WTC11 (cell line): ENCODE measurements around the gene SMPDL3A.

Experiments
- AFF4 ChIP-seq: sonication (generic); formaldehyde crosslinking; IDR thresholded peaks from 2 replicates; pipeline ENCODE4 v1.8.1; 2023; ENCODE audit warnings: mild to moderate bottlenecking, missing genetic modification reagents, borderline replicate concordance
- CTCF ChIP-seq: fragments of 200-600 bp; IDR thresholded peaks from 2 replicates; pipeline ENCODE4 v1.8.0; 2022; ENCODE audit warnings: antibody characterized with exemption
- E2F5 ChIP-seq: sonication (generic); formaldehyde crosslinking; IDR thresholded peaks from 2 replicates; pipeline ENCODE4 v1.8.1; 2022; ENCODE audit warnings: mild to moderate bottlenecking, moderate library complexity, missing genetic modification reagents
- ESRRA ChIP-seq: sonication (generic); formaldehyde crosslinking; IDR thresholded peaks from 2 replicates; pipeline ENCODE4 v1.8.1; 2022; ENCODE audit warnings: mild to moderate bottlenecking, missing genetic modification reagents, borderline replicate concordance
- IRF1 ChIP-seq: sonication (generic); formaldehyde crosslinking; IDR thresholded peaks from 2 replicates; pipeline ENCODE4 v1.8.0; 2023; ENCODE audit warnings: missing genetic modification reagents
- MAX ChIP-seq: sonication (generic); formaldehyde crosslinking; IDR thresholded peaks from 2 replicates; pipeline ENCODE4 v1.8.0; 2022; ENCODE audit warnings: mild to moderate bottlenecking, missing genetic modification reagents
- NR3C1 ChIP-seq: sonication (generic); formaldehyde crosslinking; conservative IDR thresholded peaks from 2 replicates; pipeline ENCODE4 v1.8.1; 2023; ENCODE audit warnings: low read depth, mild to moderate bottlenecking, missing genetic modification reagents
- PREB ChIP-seq: sonication (generic); formaldehyde crosslinking; IDR thresholded peaks from 2 replicates; pipeline ENCODE4 v1.8.1; 2022; ENCODE audit warnings: mild to moderate bottlenecking, missing genetic modification reagents, moderate library complexity, borderline replicate concordance
- TEAD4 ChIP-seq: sonication (generic); formaldehyde crosslinking; IDR thresholded peaks from 2 replicates; pipeline ENCODE4 v1.8.0; 2022; ENCODE audit warnings: mild to moderate bottlenecking, missing genetic modification reagents
- USF2 ChIP-seq: sonication (generic); formaldehyde crosslinking; IDR thresholded peaks from 2 replicates; pipeline ENCODE4 v1.8.1; 2023; ENCODE audit warnings: mild to moderate bottlenecking, missing genetic modification reagents, moderate library complexity
- ZNF232 ChIP-seq: sonication (generic); formaldehyde crosslinking; IDR thresholded peaks from 2 replicates; pipeline ENCODE4 v1.8.0; 2022; ENCODE audit warnings: mild to moderate bottlenecking, missing genetic modification reagents
- ZSCAN18 ChIP-seq: fragments of 250-450 bp; sonication (Bioruptor Pico); IDR thresholded peaks from 2 replicates; pipeline ENCODE4 v2.1.2; 2022; ENCODE audit warnings: mild to moderate bottlenecking, moderate library complexity

- no peak for TF ChIP-seq CTCF
- TF ChIP-seq NR3C1, result no peak
- no peak for TF ChIP-seq AFF4 (CRISPR knock-in tag)
- TF ChIP-seq MAX, result no peak
- no peak for TF ChIP-seq E2F5 (CRISPR knock-in tag)
- no peak for TF ChIP-seq PREB
- TF ChIP-seq IRF1 (CRISPR knock-in tag), result no peak
- TF ChIP-seq TEAD4 (CRISPR knock-in tag), result no peak
- no peak for TF ChIP-seq USF2 (CRISPR knock-in tag)
- no peak for TF ChIP-seq ZSCAN18 (CRISPR knock-in tag)
- no peak for TF ChIP-seq ESRRA (CRISPR knock-in tag)
- TF ChIP-seq ZNF232 (CRISPR knock-in tag), result no peak
Measured at GRCh38 chr6:122821095-122821494, 32.0 kb downstream of the SMPDL3A start.
